CD4-positive, alpha-beta T cell treated with Interferon alpha-2 for 1 hour (primary cell): ENCODE results near the gene FNDC3B.
"Not testable (repeated sequence)": the region's sequence is repeated elsewhere in the genome, so short reads cannot be mapped to it uniquely, and the experiment has no call there.

Experiments
- DNase-seq, 2 donors: peaks; one replicate each; pipeline ENCODE4 v3.0.0-alpha.2; 2020 to 2022

The FNDC3B gene

GRCh38 chr3:172352786-172353185 lies 313.4 kb downstream of the FNDC3B start:
- no peak for DNase-seq

DNA sequence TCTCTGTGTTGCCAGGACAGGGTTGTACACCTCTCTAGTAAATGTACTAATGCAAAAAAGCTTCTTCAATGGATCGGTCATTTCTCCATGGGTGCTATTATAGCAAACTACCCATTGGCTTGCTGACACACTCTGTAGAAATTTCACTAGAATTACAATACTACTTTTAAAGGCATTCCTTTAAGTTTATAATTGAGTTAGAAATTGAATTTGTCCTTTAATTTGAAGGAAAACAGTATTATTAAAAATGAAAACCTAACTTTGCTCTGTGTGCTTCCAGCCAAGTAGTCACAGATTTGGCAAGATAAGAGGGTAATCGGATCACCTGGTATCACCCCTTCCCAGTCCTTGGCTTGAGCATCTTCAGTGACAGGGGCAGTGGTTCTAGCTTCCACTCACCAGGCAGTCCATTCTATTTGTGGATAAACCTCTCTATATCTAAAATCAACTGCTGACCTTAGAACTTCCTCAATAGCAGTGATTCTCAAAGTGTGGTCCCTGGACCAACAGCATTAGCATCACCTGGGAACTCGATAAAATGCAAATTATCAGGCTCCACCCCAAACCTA lies 315.6 kb downstream of the FNDC3B start:
- DNase-seq = no peak

GRCh38 chr3:172355836-172356235 lies 316.5 kb downstream of the FNDC3B start:
- no peak for DNase-seq

DNA sequence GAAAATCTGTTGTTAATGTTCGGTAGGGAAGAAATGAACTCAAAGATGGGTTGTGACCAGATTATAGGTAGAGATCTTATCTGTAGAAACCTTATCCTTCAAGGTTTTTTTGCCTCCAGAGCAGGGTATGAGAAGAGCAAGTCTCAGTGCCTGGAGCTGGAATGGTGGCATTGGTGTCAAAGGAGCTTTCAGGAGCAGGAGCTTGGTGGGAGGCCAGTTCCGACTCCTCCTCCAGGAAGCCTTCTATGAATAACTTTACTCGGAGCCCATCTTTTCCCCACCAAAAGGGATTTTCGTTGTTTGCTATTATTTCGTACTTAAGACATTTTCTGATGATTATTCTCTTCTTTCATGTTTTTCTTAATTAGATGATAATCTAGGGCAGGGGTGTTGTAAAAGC lies 317.0 kb downstream of the FNDC3B start:
- no peak for DNase-seq

- DNase-seq = peak in 1 of 2 donors; percentile 1
Observed at GRCh38 chr3:172357850-172358754, 318.7 kb downstream of the FNDC3B start.

DNA sequence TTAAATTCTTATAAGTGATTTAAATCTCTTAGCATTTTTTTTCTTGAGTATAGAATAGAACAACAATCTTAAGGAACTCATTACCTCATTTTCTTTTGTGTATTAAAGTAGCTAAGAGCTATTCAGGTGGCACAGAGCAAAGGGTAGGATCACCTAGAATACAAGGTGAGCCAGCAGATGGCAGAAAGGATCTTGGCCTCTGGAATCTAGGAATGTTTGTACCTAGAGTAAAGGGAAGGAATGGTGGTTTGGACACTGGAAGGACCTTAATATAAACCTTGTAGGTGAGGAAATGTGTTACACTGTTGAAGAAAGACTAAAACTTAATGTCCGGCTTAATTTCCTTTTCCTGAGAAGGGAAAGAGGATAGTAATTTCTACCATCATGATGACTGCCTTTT lies 319.9 kb downstream of the FNDC3B start:
- DNase-seq = no peak

GRCh38 chr3:172359996-172360395 lies 320.6 kb downstream of the FNDC3B start:
- no peak for DNase-seq

DNA sequence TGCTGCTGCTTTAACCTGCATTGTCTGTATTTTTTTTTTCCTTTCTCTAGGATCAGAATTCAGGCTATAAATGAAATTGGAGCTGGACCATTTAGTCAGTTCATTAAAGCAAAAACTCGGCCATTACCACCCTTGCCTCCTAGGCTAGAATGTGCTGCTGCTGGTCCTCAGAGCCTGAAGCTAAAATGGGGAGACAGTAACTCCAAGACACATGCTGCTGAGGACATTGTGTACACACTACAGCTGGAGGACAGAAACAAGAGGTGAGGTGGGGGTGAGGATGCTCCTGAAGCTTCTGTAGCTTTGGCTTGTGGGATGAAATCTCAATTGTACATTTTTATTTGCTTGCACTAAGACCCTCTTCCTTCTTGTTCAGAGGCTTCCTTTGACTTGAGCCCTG lies 323.2 kb downstream of the FNDC3B start:
- no peak for DNase-seq

DNA sequence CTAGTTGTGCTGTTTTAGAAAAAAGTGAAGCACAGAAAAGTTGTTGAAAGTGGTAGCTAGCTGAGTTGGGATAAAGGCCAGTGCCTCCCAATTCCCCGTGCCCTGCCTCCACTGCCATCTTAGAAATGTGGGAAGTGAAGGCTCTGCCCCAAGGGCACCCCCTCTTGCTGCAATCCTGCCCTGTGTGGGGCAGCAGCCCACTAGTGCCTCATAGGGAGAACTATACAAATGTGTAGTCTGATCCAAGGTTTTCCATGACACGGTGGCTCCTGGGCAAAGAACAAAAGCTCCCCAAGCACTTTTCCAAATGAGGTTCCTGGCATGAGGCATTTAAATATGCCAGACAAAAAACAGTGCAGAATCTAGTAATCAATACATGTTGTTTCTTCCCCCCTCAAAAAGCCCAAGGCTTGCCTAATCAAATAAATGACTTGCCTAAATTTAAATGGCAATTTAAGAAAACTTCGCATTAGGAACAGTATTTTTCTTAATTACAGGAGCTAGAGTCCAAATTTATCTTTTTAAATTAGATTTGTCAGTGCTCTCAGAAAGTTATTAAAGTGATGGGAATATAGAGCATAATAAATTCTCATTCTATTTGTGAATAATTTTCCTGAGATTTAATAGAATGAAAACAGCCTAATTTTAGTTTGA lies 325.1 kb downstream of the FNDC3B start:
- no peak for DNase-seq

- no peak for DNase-seq
Observed at GRCh38 chr3:172365028-172365567, 325.7 kb downstream of the FNDC3B start.

DNA sequence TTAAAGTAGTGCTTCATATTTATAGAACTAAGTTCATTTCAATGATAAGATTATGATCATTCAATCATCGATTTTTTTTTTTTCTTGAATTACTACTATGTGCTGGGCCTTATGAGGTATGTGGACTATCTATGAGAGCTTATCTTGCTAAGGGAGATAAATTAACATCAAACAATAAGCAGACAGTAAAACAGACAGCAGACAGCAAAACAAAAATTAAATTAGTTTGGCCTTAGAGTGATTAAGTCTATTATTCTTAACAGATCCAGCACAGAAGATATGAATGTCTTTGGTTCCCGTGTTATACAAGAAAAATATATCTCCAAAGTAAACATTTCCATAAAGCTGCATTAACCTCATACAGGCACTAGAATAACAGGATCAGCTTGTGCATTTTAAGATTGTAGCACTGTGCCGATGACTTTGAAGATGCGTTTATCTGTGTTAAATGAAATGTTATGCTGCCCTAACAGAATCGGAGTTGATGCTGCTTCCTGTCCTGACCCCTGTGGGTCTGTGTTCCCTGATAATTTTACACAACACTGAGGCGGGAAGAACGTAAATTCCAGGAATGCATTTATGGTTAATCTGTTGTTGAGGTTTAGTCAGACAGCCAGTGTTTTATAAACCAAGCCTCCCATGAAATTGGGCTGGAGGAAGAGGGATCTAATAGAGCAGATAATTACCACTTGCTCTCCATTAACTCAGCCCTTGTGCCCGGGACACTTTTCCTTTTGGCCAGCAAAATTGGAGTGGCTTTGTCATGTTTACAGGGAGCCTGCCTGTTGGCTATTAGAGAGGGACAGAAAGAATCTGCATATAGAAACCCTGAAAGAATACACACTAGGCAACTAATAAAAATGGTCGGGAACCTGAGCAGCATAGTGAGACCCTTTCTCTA lies 328.1 kb downstream of the FNDC3B start:
- no peak for DNase-seq

GRCh38 chr3:172368556-172368955 lies 329.2 kb downstream of the FNDC3B start:
- not testable (repeated sequence) for DNase-seq

DNA sequence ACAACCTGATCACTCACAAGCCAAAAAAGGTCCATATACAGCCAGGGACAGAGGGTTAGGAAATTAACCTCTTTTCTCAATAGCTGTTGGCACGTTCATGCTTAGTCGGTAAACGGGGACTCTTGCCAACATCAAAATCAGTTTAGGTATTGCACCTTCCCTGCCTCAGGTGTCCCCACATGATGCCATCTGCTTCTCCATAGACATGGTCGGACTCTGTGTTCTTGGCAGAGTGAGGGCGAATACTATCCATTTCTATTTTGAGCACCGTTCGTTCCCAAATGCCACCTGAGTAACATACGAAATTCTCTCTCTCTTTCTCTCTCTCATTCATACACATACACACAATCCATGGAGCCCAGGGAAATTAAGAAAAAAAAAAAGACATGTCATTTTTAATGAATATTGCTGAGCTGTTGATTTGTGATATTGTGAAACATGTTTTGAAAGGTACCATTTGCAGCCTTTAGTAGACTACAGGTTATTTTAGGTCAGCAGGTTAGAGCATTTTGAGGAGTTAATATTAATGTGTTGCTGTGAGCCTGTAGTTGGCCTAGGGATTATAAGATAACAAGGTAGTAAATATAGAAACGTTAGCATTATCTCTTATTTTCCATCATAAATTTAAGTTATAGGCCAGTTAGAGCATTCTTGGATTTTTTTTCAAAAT lies 330.3 kb downstream of the FNDC3B start:
- no peak for DNase-seq

DNA sequence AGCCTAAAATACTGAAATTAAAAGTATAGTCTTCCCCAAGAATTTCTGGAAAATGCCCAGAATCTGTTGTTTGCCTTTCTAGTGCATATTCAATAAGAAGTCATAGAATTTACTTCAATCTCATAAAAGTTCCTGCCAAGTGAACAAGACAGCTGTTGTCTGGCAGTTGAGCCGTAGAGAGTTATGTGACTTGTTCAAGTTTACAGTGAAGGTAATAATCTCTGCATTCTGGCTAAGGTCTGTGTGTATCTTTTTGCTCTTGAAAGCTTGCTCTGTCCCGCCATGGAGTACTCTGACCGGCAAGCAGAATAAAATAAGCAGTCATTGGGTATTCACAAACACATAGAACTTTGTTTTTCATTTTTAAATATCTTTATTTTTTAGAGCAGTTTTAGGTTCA lies 331.0 kb downstream of the FNDC3B start:
- DNase-seq = no peak

DNA sequence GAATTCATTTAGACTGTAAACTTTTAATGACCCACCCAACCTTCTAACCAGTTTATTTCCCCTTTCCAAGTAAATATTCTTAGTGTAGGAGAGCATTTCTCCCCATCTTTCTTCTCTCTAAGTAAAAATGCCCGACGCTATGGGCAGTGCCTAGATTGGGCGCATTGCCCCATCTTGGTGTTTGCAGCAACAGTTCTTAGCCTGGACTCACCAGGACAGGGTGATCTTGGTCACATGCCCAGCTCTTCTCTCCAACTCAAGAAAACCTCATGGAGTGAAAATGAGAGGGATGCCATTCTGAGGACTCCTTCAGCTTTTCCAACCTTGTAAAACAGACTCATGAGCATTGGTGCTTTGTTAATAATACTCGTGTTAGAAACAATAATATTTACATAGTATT lies 332.2 kb downstream of the FNDC3B start:
- DNase-seq = no peak

DNA sequence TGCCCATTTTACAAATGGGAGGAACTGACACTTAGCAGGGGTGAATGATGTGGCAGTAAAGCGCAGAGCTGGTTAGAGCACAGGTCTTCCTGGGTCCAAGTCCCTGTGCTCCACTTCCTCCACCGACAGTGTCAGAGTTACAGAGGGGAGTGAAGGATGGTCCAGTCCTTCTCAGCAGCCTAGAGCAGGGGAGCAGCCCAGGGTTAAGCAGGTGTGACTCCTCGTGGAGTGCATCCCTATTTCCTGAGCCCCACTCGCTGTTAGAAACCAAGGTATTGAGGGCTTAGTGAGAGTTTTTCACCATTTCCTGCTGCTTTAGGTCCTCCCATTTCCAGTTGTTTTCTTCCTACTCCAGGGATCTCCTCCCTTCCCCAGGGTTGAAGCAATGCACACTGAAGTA lies 333.5 kb downstream of the FNDC3B start:
- no peak for DNase-seq

- DNase-seq = no peak
Observed at GRCh38 chr3:172373912-172374311, 334.5 kb downstream of the FNDC3B start.

- DNase-seq = no peak
Observed at GRCh38 chr3:172375206-172375850, 335.9 kb downstream of the FNDC3B start.

- no peak for DNase-seq
Observed at GRCh38 chr3:172376402-172376801, 337.0 kb downstream of the FNDC3B start.

DNA sequence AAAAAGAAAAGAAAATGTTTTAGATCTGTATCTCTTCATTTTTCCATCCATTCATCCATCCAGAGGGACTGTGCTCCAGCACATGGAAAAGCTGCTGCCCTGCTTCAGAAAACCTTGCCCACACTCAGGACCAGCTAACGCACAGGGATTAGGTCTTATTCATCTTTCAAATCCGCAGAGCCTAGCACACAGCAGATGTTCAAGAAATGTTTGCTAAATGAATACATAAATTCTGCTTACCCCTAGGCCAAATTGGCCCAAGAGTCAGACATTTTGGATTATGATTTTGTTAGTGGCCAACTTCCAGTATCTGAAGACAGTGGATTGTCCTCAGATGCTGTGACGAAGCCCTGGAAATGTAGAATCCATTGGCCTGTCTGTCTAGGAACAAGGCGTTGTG lies 337.5 kb downstream of the FNDC3B start:
- no peak for DNase-seq

DNA sequence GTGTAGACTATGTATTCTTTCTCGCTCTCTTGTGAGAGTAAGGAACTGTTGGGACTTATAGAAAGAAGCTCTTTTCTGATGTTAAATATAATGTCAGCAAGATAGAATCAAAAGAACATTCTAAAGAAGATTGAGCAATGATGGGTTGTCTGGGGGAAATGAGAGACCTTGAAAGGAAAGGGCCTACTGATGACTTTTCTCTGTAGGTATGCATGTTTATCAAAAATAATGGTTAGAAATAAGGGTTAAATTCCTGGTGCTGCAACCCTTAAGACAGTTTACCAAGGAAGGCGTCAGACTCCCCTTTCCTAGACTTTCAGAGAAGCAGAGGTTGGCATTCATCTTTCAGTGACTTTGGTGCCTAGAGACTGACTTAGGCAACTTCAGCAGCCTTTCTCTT lies 339.1 kb downstream of the FNDC3B start:
- no peak for DNase-seq

GRCh38 chr3:172379372-172379771 lies 340.0 kb downstream of the FNDC3B start:
- no peak for DNase-seq
